ENCODE data around the gene RASGEF1C. TPM values are rescaled to one million over a fixed set of nuclear protein-coding genes. Genes with fewer than 3 reads are reported as not detected.

Gene RASGEF1C
- total and polyA plus RNA-seq, 10 of the 15 experiments (the other 5 are each of a cell fraction or from before 2014, with no cell fraction given), result not detected

GRCh38 chr5:180140079-180140554 is 68.9 kb downstream of the RASGEF1C start:
- Histone ChIP-seq H3K9ac (ENCODE audit: control insufficient read depth, insufficient read depth, low read length) (no peak overlapping the region), H4K20me1 (ENCODE audit: control insufficient read depth, insufficient read depth) (no peaks in the 10 kb centered on the region), H2AFZ (ENCODE audit: control insufficient read depth, low read depth, low read length) (no peak overlapping the region), H3K79me2 (ENCODE audit: control insufficient read depth, insufficient read depth, low read length) (no peaks in the 10 kb centered on the region), H3K36me3 (ENCODE audit: control insufficient read depth in 2 of 2, insufficient read depth in 2 of 2, low read length in 1 of 2) (no peaks in the 10 kb centered on the region), H3K9me3 (replicated peaks; ENCODE audit: control insufficient read depth, insufficient read depth, low read length) (no peaks in the 10 kb centered on the region; the same call in 2 of the 3 replicates), H3K4me3 (no peak overlapping the region), H3K27me3 (replicated peaks in 1 of 2; ENCODE audit: control insufficient read depth in 2 of 2, insufficient read depth in 2 of 2, low read length in 1 of 2) (no peaks in the 10 kb centered on the region), H3K4me1 (ENCODE audit: control insufficient read depth, insufficient read depth, low read length) (no peaks in the 10 kb centered on the region), H3K4me2 (ENCODE audit: control insufficient read depth, insufficient read depth) (no peak overlapping the region), H3K27ac (ENCODE audit: control insufficient read depth, insufficient read depth) (no peak overlapping the region)
- no peak for DNase-seq (ENCODE audit: low read depth, low spot score)
- ChIA-PET RAD21 (ENCODE audit: unreplicated experiment) (no interaction called here), POLR2A (no interaction called here), CTCF (no interaction called here), SMC1A (ENCODE audit: uncharacterized antibody, unreplicated experiment) (no interaction called here)
- ATAC-seq, result no peak
- intact Hi-C loops (cut with micrococcal nuclease; ENCODE audit: unreplicated experiment), result no loop called here
- no TSS peak for BruUV-seq (replicated peaks)
- no peak for TF ChIP-seq RUNX3 (IDR thresholded peaks at IDR 0.05; ENCODE audit: low read length)
- no peak for TF ChIP-seq REST (IDR thresholded peaks at IDR 0.05; ENCODE audit: low read depth, low read length)
- no peak for TF ChIP-seq JUND (IDR thresholded peaks at IDR 0.05; ENCODE audit: low read depth, low read length)
- no peak for TF ChIP-seq E2F4 (IDR thresholded peaks at IDR 0.05; ENCODE audit: low read depth, low read length)
- TF ChIP-seq CREM (IDR thresholded peaks at IDR 0.05; ENCODE audit: low read depth), result no peak
- TF ChIP-seq ZNF207 (IDR thresholded peaks at IDR 0.05; ENCODE audit: borderline replicate concordance), result no peak
- no peak for TF ChIP-seq CBFB (IDR thresholded peaks at IDR 0.05; ENCODE audit: low read depth)
- TF ChIP-seq NFYB (IDR thresholded peaks at IDR 0.05; ENCODE audit: insufficient read depth, low read depth, low read length), result no peak
- TF ChIP-seq TCF12 (IDR thresholded peaks at IDR 0.05; ENCODE audit: low read depth, low read length), result no peak
- no peak for TF ChIP-seq EGR1 (IDR thresholded peaks at IDR 0.05; ENCODE audit: borderline replicate concordance in 1 of 2, low read depth in 2 of 2, low read length in 2 of 2)
- no peak for TF ChIP-seq PRDM15 (CRISPR knock-in tag; IDR thresholded peaks at IDR 0.05)
- TF ChIP-seq SUZ12 (IDR thresholded peaks at IDR 0.05; ENCODE audit: unreplicated experiment), result no peak
- no peak for FAIRE-seq
- WGBS (ENCODE audit: insufficient coverage, insufficient replicate concordance, low lambda C conversion rate, missing lambda C conversion rate), result 22% methylated on average over 9 of the region's 10 CpGs
- in situ Hi-C loops (cut with MboI), result no loop called here

All from GM12878 (cell line).